ENCODE data around the gene KRAS. TPM values are rescaled to one million over a fixed set of nuclear protein-coding genes. Genes with fewer than 3 reads are reported as not detected.

Gene KRAS
- total and polyA plus RNA-seq, 2 of the 13 experiments (the other 11 are each of a cell fraction or from before 2014, with no cell fraction given) = 6.5 to 9.8 TPM

DNA sequence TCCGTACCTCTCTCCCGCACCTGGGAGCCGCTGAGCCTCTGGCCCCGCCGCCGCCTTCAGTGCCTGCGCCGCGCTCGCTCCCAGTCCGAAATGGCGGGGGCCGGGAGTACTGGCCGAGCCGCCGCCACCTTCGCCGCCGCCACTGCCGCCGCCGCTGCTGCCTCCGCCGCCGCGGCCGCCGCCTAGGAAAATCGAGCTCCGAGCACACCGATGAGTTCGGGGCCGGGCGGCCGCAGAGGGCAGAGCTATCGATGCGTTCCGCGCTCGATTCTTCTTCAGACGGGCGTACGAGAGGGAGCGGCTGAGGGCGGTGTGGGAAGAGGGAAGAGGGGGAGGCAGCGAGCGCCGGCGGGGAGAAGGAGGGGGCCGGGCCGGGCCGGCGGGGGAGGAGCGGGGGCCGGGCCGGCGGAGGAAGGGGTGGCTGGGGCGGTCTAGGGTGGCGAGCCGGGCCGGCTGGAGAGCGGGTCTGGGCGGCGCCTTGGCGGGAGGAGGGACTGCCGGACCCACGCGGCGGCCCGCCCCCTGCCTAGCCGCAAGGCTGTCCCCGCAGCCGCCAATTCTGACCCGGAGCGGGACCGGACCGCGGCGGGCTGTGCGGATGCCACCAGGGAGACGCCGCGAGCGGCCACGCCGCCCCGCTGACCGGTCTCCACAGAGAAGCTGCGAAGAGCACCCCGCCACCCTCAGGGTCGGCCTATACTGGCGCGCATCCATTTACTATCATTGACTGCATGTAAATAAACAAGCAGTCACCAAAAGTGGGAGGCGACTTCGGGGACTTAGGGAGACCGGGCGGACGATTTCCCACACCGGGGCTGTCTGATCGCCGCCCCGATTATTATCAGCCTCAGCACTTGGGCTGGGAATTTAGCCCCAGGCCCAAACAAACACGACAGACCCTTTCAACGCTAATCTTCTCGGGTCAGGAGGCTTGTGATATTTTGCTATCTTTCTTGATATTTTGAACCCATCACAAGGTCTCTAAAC lies at the start of gene KRAS (continued):
- TF ChIP-seq ZNF660 (CRISPR knock-in tag; IDR thresholded peaks at IDR 0.05; ENCODE audit: borderline replicate concordance, low read depth) (no peak), ZNF562 (CRISPR knock-in tag; IDR thresholded peaks at IDR 0.05; ENCODE audit: borderline replicate concordance) (no peak), AHR (CRISPR knock-in tag; IDR thresholded peaks at IDR 0.05) (no peak), GFI1 (CRISPR knock-in tag; IDR thresholded peaks at IDR 0.05; ENCODE audit: borderline replicate concordance) (no peak), NONO (IDR thresholded peaks at IDR 0.05) (no peak), NONO (CRISPR knock-in tag; conservative IDR thresholded peaks at IDR 0.05) (peak; percentile 84), AKAP8 (CRISPR knock-in tag; IDR thresholded peaks at IDR 0.05) (peak; percentile 32; the same call in 1 of the 2 replicates), SOX13 (IDR thresholded peaks at IDR 0.05) (no peak), SOX13 (CRISPR knock-in tag; conservative IDR thresholded peaks at IDR 0.05 in 1 of 2, IDR thresholded peaks at IDR 0.05 in 1 of 2) (0 out of 4 replicates have a peak, but pooled peaks of 1 of the 2 experiments have one; percentile 4), ZNF709 (CRISPR knock-in tag; IDR thresholded peaks at IDR 0.05) (0 out of 2 replicates have a peak, but pooled peaks have one; percentile 30), HMG20A (CRISPR knock-in tag; IDR thresholded peaks at IDR 0.05; ENCODE audit: borderline replicate concordance) (0 out of 2 replicates have a peak, but pooled peaks have one; percentile 23), JUNB (CRISPR knock-in tag; IDR thresholded peaks at IDR 0.05; ENCODE audit: borderline replicate concordance) (no peak), GZF1 (CRISPR knock-in tag; IDR thresholded peaks at IDR 0.05) (no peak), ONECUT2 (CRISPR knock-in tag; IDR thresholded peaks at IDR 0.05) (no peak), SRF (IDR thresholded peaks at IDR 0.05; ENCODE audit: low read depth, low read length) (peak; percentile 94)
- TF ChIP-seq, protein P1, sequence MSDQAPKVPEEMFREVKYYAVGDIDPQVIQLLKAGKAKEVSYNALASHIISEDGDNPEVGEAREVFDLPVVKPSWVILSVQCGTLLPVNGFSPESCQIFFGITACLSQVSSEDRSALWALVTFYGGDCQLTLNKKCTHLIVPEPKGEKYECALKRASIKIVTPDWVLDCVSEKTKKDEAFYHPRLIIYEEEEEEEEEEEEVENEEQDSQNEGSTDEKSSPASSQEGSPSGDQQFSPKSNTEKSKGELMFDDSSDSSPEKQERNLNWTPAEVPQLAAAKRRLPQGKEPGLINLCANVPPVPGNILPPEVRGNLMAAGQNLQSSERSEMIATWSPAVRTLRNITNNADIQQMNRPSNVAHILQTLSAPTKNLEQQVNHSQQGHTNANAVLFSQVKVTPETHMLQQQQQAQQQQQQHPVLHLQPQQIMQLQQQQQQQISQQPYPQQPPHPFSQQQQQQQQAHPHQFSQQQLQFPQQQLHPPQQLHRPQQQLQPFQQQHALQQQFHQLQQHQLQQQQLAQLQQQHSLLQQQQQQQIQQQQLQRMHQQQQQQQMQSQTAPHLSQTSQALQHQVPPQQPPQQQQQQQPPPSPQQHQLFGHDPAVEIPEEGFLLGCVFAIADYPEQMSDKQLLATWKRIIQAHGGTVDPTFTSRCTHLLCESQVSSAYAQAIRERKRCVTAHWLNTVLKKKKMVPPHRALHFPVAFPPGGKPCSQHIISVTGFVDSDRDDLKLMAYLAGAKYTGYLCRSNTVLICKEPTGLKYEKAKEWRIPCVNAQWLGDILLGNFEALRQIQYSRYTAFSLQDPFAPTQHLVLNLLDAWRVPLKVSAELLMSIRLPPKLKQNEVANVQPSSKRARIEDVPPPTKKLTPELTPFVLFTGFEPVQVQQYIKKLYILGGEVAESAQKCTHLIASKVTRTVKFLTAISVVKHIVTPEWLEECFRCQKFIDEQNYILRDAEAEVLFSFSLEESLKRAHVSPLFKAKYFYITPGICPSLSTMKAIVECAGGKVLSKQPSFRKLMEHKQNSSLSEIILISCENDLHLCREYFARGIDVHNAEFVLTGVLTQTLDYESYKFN (CRISPR knock-in tag; conservative IDR thresholded peaks at IDR 0.05) = peak; percentile 54; the same call in 1 of the 2 replicates
- TF ChIP-seq, protein P2, sequence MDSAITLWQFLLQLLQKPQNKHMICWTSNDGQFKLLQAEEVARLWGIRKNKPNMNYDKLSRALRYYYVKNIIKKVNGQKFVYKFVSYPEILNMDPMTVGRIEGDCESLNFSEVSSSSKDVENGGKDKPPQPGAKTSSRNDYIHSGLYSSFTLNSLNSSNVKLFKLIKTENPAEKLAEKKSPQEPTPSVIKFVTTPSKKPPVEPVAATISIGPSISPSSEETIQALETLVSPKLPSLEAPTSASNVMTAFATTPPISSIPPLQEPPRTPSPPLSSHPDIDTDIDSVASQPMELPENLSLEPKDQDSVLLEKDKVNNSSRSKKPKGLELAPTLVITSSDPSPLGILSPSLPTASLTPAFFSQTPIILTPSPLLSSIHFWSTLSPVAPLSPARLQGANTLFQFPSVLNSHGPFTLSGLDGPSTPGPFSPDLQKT (CRISPR knock-in tag; IDR thresholded peaks at IDR 0.05; ENCODE audit: borderline replicate concordance) = no peak
- TF ChIP-seq, protein P3, sequence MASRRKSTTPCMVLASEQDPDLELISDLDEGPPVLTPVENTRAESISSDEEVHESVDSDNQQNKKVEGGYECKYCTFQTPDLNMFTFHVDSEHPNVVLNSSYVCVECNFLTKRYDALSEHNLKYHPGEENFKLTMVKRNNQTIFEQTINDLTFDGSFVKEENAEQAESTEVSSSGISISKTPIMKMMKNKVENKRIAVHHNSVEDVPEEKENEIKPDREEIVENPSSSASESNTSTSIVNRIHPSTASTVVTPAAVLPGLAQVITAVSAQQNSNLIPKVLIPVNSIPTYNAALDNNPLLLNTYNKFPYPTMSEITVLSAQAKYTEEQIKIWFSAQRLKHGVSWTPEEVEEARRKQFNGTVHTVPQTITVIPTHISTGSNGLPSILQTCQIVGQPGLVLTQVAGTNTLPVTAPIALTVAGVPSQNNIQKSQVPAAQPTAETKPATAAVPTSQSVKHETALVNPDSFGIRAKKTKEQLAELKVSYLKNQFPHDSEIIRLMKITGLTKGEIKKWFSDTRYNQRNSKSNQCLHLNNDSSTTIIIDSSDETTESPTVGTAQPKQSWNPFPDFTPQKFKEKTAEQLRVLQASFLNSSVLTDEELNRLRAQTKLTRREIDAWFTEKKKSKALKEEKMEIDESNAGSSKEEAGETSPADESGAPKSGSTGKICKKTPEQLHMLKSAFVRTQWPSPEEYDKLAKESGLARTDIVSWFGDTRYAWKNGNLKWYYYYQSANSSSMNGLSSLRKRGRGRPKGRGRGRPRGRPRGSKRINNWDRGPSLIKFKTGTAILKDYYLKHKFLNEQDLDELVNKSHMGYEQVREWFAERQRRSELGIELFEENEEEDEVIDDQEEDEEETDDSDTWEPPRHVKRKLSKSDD (CRISPR knock-in tag; IDR thresholded peaks at IDR 0.05; ENCODE audit: low read depth) = 0 out of 2 replicates have a peak, but pooled peaks have one; percentile 53
- TF ChIP-seq, protein P4, sequence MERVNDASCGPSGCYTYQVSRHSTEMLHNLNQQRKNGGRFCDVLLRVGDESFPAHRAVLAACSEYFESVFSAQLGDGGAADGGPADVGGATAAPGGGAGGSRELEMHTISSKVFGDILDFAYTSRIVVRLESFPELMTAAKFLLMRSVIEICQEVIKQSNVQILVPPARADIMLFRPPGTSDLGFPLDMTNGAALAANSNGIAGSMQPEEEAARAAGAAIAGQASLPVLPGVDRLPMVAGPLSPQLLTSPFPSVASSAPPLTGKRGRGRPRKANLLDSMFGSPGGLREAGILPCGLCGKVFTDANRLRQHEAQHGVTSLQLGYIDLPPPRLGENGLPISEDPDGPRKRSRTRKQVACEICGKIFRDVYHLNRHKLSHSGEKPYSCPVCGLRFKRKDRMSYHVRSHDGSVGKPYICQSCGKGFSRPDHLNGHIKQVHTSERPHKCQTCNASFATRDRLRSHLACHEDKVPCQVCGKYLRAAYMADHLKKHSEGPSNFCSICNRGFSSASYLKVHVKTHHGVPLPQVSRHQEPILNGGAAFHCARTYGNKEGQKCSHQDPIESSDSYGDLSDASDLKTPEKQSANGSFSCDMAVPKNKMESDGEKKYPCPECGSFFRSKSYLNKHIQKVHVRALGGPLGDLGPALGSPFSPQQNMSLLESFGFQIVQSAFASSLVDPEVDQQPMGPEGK (CRISPR knock-in tag; IDR thresholded peaks at IDR 0.05) = peak; percentile 87
